GOT3 (cell line): ENCODE results near the gene LCP2.

Experiments
- DNase-seq: peaks from one replicate; lab custom pipeline; 2025; ENCODE audit warnings: mixed read lengths; lab: John Stamatoyannopoulos, UW

LCP2 gene

DNA sequence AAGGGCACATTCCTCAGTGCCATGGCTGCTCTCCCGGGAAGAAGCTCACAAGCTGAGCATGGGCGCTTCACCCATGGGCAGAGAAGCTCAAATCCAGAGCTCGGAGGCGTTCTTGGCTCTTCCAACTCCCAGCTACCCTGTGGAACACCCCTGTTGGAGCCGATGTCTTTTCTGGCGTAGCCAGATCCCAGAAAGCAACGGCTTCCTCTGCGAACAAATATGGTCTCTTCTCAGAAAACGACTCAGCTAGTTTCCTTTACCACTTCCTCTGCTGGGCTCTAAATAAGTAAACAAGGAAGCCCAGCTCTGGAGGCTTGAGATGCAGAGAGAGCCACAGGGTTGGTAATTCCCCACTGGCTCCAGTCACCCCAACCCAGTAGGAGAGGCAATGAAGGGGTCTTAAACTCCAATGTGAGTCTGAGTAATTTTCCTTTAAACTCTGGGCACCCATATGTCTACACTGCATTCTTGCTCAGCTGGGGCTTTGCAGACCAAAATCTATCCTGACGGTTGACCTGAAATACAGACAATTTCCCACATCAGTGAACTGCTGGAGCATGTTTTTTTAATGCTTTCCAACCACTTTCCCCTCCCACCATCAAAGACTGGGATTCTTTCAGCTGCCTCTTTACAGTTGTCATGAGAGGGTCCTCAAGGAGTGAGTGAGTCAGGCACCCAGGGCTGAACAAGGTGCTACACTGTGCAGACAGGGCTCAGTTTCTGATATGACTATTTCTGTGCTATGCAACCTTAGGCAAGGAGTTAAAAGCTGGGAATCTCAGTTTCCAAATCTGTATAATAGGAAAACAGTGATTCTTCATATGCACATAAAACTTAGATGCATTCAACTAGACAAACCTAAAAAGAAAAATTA, at the start of gene LCP2:
TSS of gene LCP2 (minus strand) at position 189 of the 874 bp plus-strand sequence. CDS start at position 23, 166 bp downstream.
- DNase-seq: no peak

DNA sequence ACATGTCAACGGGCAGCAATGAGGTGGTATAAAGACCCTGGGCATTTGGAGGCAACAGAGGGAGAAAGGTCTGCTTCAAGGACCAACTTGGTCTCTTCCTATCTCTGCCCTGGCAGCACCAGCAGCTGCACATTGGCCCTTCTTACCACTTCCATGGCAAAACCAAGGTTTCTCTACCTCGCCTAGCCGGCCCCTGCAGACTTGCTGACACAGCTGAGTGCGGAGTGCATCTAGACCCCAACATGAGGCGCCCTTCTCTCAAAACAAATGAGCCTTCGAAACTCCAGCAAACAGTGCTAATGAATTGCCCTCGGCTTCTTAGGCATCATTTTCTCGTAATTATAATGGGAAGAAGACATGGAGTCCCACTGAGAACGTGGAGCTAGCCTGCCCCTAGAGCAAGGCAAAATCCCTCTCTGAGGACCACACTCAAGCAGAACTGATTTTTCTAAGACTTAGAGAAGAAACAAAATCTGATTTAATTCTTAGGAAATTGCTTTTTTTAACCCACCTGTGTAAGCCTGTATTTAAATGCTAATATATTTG, 49.5 kb upstream of the LCP2 start:
- no peak for DNase-seq

DNA sequence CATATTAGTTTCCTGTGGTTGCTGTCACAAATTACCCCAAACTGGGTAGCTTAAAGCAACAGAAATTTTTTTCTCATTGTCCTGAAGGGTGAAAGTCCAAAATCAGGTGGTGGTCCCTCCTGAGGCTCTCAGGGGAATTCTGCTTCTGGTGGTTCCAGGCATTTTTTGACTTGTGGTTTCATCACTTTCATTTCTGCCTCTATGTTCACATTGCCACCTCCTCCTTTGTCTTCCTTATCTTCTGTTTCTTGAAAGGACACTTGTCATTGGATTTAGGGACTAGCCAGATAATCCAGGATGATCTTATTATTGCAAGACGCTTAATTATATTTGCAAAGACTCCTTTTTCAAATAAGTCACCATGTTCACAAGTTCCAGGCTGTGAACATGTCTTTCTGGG, 48.4 kb upstream of the LCP2 start:
- no peak for DNase-seq

- DNase-seq: no peak
These were observed 45.6 kb upstream of the LCP2 start for GRCh38 chr5:170343177-170343576.

DNA sequence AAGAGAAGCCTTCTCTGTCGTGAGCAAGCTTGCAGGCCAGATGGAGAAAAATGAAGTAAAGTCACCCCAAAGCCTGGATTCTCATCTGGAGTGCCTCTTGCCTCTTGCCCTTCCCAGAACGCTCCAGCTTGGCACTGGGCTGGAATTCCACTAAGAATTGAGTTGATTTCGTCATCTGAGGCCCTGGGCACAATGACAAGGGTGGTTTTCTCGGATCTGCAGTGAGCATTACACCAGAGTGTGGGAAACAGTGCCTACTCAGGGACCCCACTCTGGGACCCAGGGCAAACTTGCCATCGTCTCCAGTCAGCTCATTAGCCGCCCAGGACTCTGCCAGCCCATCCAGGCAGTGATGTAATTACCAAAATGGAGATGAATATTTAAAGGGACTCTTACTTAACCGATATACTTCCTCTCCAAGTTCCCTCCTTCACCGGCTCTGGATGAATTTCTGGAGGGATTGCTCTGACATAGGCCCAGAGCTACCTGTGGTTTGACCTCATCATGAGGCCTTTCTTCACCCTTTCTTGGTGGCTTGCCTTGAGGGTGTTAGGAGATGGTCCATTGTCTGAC, 44.7 kb upstream of the LCP2 start:
- DNase-seq: no peak

DNA sequence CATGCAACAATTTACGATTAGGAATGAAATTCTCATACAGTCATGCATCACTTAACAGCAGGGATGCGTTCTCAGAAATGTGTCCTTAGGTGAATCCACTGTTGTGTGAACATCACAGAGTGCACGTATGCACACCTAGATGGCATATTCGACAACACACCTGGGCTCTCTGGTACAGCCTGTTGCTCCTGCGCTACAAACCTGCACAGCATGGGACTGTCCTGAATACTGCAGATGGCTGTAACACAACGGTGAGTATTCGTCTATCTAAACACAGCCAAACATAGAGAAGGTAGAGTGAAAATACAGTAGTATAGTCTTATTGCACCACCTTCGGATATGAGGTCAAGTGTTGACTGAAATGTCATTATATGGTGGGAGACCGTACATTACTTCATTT, 44.0 kb upstream of the LCP2 start:
- DNase-seq: no peak

DNA sequence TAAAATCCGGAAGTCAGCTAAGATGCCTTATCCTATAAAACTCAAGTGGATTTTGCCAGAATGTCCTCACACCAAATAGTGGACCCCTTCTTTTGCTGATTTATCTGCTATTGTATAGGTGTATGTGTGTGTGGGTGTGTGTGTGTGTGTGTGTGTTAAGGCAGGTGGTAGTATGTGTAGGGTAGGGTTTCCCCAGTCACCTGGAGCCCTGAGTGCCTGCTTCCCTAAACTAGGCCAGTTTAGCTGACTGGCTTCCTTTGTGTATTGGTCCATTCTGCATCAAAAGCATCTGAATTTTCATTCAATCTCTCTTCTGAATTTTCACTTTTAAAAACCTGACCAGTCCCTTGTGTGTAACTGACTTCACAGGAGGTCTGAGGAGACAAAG, 42.2 kb upstream of the LCP2 start:
- no peak for DNase-seq

- DNase-seq: no peak
These were observed 41.6 kb upstream of the LCP2 start for GRCh38 chr5:170338933-170339779.

DNA sequence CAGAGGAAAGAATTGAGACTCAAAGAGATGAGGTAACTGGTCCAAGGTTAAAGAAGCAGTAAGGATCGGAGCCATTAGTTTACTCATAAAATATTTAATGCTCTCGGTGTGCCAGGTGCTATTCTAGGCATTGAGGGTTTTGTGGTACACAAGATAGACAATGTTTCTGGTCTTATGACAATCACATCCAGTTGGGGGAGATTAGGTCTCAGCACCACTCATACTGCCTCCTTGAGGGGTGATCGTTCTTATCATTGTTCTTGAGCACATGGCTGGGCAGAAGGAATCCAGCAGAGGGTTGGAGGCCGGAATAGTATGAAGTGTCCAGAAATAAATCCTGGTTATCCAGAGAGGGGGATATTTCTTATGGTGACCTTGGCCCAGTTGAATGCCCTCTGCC, 40.7 kb upstream of the LCP2 start:
- DNase-seq: no peak

- DNase-seq: no peak
These were observed 39.6 kb upstream of the LCP2 start for GRCh38 chr5:170337045-170337733.

DNA sequence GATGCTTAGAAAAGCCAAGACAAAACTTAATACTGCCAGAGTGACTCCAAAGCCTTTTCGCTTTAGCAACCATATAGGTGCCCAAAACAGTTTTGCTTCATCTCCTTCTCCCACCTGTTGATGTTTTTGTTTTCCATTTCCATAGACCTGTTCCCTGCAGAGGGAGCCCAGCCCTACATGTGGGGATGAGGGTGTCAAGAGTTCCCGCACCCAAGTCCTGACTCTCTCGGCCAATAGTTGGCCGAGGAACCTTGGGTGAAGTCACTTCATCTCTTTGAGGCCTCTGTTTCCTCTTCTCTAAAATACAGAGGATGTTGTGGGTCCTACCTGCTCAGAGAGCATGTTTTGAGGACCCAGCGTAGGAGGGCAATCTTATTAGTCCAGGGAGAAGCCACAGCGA, 38.5 kb upstream of the LCP2 start:
- DNase-seq: no peak

DNA sequence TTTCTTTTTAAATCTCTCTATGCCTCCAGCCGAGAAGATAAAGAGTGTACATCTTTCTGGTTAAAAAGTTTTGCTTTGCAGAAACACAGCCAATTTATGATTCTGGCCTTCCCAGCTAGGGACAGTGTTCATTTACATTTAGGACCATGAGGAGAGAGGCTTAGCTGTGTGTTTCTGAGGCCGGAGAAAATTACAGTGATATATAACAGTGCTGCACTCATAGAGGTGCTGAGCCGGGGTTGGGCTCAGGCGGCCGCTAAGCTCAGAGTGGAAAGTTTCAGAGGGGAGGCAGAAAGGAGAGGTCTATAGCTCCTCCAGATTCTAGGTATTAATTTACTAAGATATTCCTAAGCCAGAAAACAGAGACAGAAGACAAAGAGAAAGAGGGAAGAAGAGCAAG, 37.0 kb upstream of the LCP2 start:
- DNase-seq: no peak

GRCh38 chr5:170333161-170333910, 35.8 kb upstream of the LCP2 start:
- DNase-seq: no peak

DNA sequence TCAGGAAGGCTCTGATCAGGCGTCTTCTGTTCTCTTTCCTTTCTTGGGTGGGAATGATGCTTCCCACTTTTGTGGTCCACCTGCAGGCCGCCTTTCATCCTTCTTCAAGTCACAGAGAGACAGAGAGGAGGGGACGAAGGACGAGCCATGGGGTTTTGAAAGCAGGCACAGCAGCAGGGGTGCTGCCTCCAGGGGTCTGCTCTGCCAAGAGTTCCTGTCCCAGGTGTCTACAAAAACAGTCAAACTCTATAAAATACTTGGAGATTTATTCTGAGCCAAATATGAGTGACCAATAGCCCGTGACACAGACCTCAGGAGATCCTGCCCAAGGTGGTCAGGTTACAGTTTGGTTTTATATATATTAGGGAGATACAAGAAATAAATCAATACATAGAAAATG, 34.5 kb upstream of the LCP2 start:
- no peak for DNase-seq

DNA sequence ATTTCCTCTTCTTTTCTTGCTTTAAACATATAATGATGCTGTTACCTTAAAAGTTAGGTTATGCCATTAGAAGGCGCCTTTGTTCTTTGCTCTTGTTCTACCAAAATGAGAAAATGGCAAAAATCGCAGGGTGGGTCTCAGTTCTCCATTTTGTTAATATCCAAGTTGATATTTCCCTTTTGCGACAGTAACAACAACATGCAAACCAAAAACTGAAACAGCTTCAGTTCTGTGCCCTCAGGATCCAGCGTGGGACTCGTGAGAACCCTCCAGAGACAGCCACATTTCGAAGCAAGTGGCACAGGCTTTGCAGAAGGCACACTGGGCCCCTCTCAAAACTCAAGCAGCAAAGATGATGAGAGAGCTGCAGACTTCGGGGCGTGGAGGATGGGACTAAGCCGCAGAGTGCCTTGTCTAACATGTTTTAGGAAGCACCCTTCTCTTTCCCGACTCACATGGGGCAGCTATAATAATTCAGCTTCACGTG, 33.0 kb upstream of the LCP2 start:
- no peak for DNase-seq

GRCh38 chr5:170329524-170329923, 31.9 kb upstream of the LCP2 start:
- no peak for DNase-seq

GRCh38 chr5:170327829-170328228, 30.3 kb upstream of the LCP2 start:
- DNase-seq: no peak

GRCh38 chr5:170327168-170327567, 29.6 kb upstream of the LCP2 start:
- DNase-seq: no peak

- no peak for DNase-seq
These were observed 21.7 kb upstream of the LCP2 start for GRCh38 chr5:170319301-170319700.

GRCh38 chr5:170317499-170317898, 19.9 kb upstream of the LCP2 start:
- no peak for DNase-seq

DNA sequence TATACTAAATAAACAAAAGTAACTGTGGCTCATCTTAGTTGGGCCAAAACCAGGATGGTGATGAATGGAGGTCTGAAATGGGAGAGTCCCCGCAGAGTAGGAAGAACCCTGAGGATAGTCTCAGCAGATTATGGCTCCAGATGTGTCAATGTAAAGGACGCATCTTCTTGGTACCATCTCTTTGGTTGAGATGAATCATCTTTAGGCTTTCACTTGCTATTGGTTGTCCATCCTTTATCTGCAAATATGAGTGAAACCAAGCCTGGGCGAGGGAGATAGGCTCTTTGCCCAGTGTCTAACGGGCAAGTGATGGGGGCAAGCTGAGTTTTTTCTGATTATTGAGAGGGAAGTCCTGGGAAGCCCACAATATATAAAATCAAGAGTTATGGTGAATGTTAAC, 19.4 kb upstream of the LCP2 start:
- no peak for DNase-seq
